LoVo (cell line): ENCODE measurements around the gene SLC6A19.

Source experiments
- DNase-seq: peaks from one replicate; pipeline ENCODE4 v3.0.0-alpha.2; 2016; ENCODE audit warnings: low spot score

The SLC6A19 gene

GRCh38 chr5:1209896-1210776 lies 8.7 kb downstream of the SLC6A19 start:
- DNase-seq: no peak

GRCh38 chr5:1210832-1211251 lies 9.4 kb downstream of the SLC6A19 start:
- no peak for DNase-seq

GRCh38 chr5:1211701-1212100 lies 10.3 kb downstream of the SLC6A19 start:
- no peak for DNase-seq

GRCh38 chr5:1212271-1212670 lies 10.9 kb downstream of the SLC6A19 start:
- DNase-seq: no peak

- DNase-seq: no peak
Measured at GRCh38 chr5:1212881-1213280, 11.5 kb downstream of the SLC6A19 start.

GRCh38 chr5:1213508-1214162 lies 12.2 kb downstream of the SLC6A19 start:
- no peak for DNase-seq

GRCh38 chr5:1214163-1214935 lies 13.0 kb downstream of the SLC6A19 start:
- no peak for DNase-seq

GRCh38 chr5:1214936-1215220 lies 13.5 kb downstream of the SLC6A19 start:
- no peak for DNase-seq

GRCh38 chr5:1215320-1216096 lies 14.1 kb downstream of the SLC6A19 start:
- no peak for DNase-seq

- DNase-seq: no peak
Measured at GRCh38 chr5:1216211-1216917, 15.0 kb downstream of the SLC6A19 start.

GRCh38 chr5:1216918-1217295 lies 15.5 kb downstream of the SLC6A19 start:
- no peak for DNase-seq

GRCh38 chr5:1217596-1218206 lies 16.3 kb downstream of the SLC6A19 start:
- no peak for DNase-seq

GRCh38 chr5:1218351-1219080 lies 17.1 kb downstream of the SLC6A19 start:
- DNase-seq: no peak

GRCh38 chr5:1219098-1219767 lies 17.8 kb downstream of the SLC6A19 start:
- no peak for DNase-seq

GRCh38 chr5:1219768-1220100 lies 18.3 kb downstream of the SLC6A19 start:
- no peak for DNase-seq

GRCh38 chr5:1220351-1220750 lies 19.0 kb downstream of the SLC6A19 start:
- no peak for DNase-seq

GRCh38 chr5:1220831-1221230 lies 19.4 kb downstream of the SLC6A19 start:
- DNase-seq: no peak

- DNase-seq: no peak
Measured at GRCh38 chr5:1221721-1222120, 20.3 kb downstream of the SLC6A19 start.

GRCh38 chr5:1222147-1222546 lies 20.8 kb downstream of the SLC6A19 start:
- no peak for DNase-seq
